GM11168 (cell line): Measurements from ENCODE around the gene RNGTT.
"Not testable (repeated sequence)": the region's sequence is repeated elsewhere in the genome, so short reads cannot be mapped to it uniquely, and the experiment has no call there.

Source experiments
- in situ Hi-C: fragments of 300-500 bp; cut with MboI; formaldehyde crosslinking; loops from one replicate; pipeline ENCODE4 v1.12.0; 2022; ENCODE audit warnings: low sequenced_read_pairs; ENCODE audit not compliant: unreplicated experiment

The RNGTT gene

DNA sequence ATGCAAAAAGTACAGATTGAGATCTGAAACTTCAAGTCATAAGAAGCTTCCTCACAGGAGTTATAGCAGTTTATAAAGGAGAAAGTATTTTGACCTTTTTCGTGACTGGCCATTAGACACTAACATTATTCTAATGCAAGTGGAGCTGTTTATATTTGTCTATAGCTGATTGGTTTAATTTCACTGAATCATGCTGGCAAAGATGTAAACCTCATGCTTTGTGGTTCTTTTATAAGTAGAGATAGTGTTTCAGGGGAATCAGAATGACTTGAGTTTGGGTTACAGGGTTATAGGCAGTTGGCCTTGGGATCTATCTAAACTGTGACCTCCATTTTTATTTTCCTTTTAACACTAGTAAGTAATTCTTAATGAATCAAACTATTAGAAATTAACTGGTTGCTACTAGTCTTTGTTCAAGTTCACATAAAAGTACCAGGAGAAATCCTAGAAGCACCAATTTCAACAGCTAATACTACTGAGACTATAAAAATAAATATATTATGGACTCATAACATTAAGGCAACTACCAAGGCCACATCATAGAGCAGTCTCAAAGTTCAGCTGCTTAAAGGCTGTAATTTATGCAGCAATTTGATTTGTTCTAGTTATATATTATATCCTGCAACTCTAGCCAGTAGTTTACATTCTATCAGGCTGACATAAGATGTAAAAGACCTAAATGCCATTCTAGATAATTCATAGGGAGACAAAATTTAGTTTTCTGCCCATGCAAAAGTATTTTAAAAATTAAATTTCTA lies 94.0 kb downstream of the RNGTT start:
- in situ Hi-C loops = loop anchor here (10.0 to 25.0 kb wide), 3 partner anchors 632 to 1032 kb away; no protein-coding TSS in a partner anchor

GRCh38 chr6:88867841-88868731 lies 95.3 kb downstream of the RNGTT start:
- in situ Hi-C loops = loop anchor here (10.0 to 25.0 kb wide), 3 partner anchors 631 to 1031 kb away; no protein-coding TSS in a partner anchor

GRCh38 chr6:88866856-88867255 lies 96.6 kb downstream of the RNGTT start:
- in situ Hi-C loops = loop anchor here (10.0 to 25.0 kb wide), 3 partner anchors 630 to 1030 kb away; no protein-coding TSS in a partner anchor

DNA sequence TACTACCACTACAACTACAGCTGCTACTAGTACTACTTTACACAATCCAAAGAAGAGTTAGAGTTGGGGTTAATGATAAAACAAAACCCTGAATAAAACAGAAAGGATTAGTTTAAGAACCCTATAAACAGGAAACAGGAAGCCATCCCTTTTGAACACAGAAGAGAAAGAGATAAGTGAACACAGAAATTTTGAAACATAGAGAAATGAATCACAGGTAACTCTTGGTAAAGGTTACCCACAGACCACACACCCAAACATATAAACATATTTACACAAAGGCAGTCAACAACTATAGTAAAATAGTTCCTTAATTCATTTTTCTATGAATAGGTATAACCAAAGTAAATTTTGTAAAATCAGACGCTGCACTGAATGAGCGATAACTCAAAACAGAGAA lies 98.1 kb downstream of the RNGTT start:
- in situ Hi-C loops = loop anchor here (10.0 to 25.0 kb wide), 3 partner anchors 628 to 1028 kb away; no protein-coding TSS in a partner anchor

DNA sequence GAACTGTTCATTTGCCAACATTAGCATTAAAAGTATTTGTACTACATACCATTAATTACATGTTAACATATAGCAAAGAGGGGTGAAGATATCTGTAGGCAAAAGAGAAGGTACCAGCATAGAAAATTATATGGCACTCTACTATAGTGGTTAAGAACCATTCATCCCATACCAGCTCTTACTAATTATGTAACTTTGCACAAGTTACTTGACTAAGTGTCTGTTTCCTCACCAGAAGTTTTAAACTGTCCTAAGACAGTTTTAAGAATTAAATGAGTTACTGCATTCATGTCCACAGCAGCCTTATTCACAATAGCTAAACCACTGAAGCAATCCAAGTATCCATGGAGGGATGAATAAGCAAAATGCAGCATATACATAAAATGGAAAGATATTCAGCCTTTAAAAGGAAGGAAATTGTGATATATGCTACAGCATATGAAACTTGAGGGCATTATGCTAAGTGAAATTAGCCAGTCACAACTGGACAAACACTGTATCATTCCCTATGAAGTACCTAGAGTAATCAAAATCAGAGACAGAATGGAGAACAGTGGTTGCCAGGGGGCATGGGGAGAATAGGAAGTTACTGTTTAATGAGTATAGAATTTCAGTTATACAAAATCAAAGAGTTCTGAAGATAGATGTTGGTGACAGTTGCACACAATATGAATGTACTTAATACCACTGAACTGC lies 98.9 kb downstream of the RNGTT start:
- in situ Hi-C loops = loop anchor here (10.0 to 25.0 kb wide), 3 partner anchors 627 to 1027 kb away; no protein-coding TSS in a partner anchor

DNA sequence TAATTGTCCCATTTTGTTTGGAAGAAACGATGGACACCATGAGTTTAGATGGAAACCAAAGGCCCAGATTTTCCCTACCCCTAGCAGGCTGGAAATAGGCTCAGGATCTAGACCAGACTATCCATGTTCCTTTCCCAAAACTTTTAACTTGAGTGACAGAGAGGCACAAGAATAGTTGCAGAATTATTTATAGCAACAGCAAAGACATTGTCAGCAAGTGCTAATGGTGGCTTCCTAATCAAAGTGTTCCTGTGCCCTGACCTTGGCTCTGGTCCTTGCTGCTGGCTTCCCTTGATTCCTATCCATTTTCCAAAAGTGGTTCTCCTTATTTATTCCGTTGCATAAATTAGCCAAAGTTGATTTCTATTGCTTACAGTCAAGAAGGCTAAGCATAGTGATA lies 103.1 kb downstream of the RNGTT start:
- in situ Hi-C loops = loop anchor here (10.0 to 25.0 kb wide), 3 partner anchors 623 to 1023 kb away; no protein-coding TSS in a partner anchor

GRCh38 chr6:88858455-88858854 lies 105.0 kb downstream of the RNGTT start:
- in situ Hi-C loops = loop anchor here (25.0 kb wide), 2 partner anchors 621 to 1021 kb away; no protein-coding TSS in a partner anchor

- in situ Hi-C loops = loop anchor here (25.0 kb wide), 2 partner anchors 619 to 1019 kb away; no protein-coding TSS in a partner anchor
Measured at GRCh38 chr6:88856566-88856965, 106.9 kb downstream of the RNGTT start.

GRCh38 chr6:88855541-88856147 lies 107.8 kb downstream of the RNGTT start:
- in situ Hi-C loops = loop anchor here (25.0 kb wide), 2 partner anchors 618 to 1018 kb away; no protein-coding TSS in a partner anchor

GRCh38 chr6:88852775-88853174 lies 110.6 kb downstream of the RNGTT start:
- in situ Hi-C loops = loop anchor here (25.0 kb wide), 2 partner anchors 615 to 1015 kb away; no protein-coding TSS in a partner anchor

DNA sequence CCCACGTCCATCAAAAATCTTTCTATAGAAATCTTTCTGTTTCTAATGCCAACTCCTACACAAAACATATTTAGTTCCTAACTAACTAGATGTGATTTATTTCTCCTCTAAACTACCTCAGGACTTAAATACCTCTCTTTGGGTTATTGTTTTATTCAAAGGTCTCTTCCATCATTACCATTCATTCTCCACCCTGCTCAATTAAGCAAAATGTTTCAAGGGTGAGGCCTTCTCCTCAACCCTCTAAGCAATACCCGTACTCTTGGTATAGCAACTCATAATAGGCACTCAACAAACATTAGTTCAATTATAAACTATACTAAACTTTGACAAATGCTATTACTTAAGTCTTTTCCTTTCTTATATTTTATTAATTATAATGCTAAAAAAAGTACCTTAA lies 111.4 kb downstream of the RNGTT start:
- in situ Hi-C loops = loop anchor here (25.0 kb wide), 2 partner anchors 615 to 1015 kb away; no protein-coding TSS in a partner anchor

DNA sequence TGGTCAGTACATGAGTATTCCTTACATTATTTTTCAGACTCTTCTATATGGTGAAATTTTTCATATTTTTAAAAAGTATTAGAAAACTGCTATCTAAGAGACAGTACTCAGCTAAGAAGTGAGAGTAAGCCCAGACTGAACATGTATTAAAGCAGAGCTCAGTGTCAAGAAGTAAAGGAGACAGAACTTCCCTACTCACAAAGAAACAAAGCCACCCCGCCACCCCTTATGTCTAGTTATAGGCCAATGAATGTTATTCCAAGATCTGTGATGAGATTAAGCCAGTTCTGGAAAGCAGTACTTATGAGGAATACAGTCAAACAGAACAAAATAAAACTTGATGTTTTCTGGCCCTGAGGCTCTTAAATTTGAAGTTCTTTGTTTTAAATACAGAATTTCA lies 114.5 kb downstream of the RNGTT start:
- in situ Hi-C loops = no loop called here

DNA sequence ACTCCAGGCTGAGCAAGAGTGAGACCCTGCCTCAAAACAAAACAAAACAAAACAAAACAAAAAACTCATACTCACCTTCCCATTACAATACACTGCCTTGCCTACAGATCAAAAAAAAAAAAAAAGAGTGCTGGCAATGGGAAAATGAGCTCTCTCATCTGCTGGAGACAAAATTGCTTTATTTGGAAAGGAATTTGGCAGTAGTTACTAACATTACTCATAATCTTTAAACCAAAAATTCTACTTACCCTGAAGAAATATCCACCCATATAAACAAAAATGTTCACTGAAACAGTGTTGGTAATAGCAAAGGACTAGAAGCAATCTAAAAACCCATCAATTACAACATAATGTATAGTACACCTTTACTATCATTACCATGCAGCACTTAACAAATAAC lies 120.4 kb downstream of the RNGTT start:
- in situ Hi-C loops = no loop called here

DNA sequence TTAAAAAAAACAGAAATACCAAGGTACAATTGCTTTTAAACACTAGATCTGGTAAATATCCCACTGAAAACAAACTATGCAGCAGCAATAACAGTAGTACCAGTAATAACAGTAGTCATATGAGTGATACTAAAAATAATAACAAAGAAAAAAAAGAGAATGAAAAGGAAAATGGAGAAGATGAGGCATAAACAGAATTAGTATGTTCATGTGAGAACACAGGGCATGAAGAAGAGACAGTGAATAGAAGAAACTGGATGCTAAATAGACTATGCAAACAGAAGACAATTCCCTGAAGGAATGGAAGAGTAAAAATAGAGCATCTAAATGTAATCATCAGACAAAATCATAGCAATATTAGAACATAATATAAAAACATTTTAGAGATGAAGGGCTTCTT lies 121.1 kb downstream of the RNGTT start:
- in situ Hi-C loops = no loop called here

DNA sequence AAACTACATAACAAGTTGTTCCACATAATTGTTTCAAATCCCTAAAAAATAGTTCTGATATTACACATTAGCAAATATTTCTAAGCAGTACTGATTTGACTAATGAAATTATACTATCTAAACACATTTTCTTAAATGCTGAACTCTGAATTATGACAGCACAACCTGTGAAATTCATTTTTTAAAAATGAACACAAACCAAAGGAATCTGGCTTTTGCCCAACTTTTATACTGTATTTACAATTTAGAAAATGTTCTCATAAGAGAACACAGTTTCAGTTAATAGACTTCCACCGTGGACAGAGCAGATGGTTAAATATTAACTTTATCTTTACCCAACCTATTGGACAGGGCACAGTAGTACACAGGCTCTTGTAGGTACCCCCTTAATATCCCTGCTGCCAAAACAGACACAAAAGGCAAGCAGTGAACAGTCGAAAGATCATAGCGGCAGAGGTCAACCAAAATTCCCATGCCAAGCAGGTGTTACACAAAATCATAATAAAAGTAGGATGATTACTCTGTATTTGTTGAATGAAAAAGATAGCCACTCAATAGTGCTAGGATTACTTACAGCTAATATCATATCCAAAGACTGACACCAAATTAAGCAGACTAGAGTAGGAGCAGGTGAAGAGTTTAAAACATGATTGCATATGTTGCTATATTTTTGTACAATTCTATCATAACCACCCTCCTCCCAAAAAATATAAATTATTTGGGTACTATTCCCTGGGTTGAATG lies 122.5 kb downstream of the RNGTT start:
- in situ Hi-C loops = no loop called here

GRCh38 chr6:88840289-88840688 lies 123.1 kb downstream of the RNGTT start:
- in situ Hi-C loops = no loop called here

GRCh38 chr6:88839280-88839679 lies 124.1 kb downstream of the RNGTT start:
- in situ Hi-C loops = no loop called here

GRCh38 chr6:88835210-88835609 lies 128.2 kb downstream of the RNGTT start:
- in situ Hi-C loops = no loop called here

GRCh38 chr6:88833071-88833470 lies 130.3 kb downstream of the RNGTT start:
- in situ Hi-C loops = not testable (repeated sequence)
